Fibroblast of the conjunctiva (primary cell): ENCODE data around the gene ST6GALNAC1.

ENCODE experiments used
- DNase-seq: peaks from one replicate; pipeline ENCODE4 v3.0.0-alpha.2; 2010; ENCODE audit warnings: low read depth

The ST6GALNAC1 gene

GRCh38 chr17:76577876-76578275 is 65.7 kb downstream of the ST6GALNAC1 start:
- no peak for DNase-seq

GRCh38 chr17:76576189-76576588 is 67.4 kb downstream of the ST6GALNAC1 start:
- DNase-seq = no peak

GRCh38 chr17:76575570-76575969 is 68.0 kb downstream of the ST6GALNAC1 start:
- DNase-seq = no peak
